ENCODE results near the gene AXL. TPM values are rescaled to one million over a fixed set of nuclear protein-coding genes. Genes with fewer than 3 reads are reported as not detected.
"Not testable (repeated sequence)": the region's sequence is repeated elsewhere in the genome, so short reads cannot be mapped to it uniquely, and the experiment has no call there.

AXL gene
- total RNA-seq, 1 donor from 2014 or later: not detected

DNA sequence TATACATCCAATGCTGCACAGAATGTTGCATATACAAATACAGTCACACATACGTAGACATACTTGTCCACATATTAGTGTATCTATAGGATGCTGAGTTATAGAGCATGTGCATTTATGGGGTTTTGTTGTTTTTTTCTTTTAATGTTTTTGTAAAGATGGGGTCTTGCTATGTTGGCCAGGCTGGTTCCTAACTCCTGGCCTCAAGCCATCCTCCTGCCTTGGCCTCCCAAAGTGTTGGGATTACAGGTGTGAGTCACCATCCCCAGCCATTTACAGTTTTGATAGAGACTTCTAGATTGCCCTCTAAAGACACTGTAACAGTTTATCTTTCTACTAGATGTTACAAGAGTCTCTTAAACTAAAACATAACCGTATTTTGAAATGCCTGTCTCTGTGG is 59.5 kb downstream of the AXL start:
- H3K27me3 Mint-ChIP-seq: no peaks in the 10 kb centered on the region
- intact Hi-C loops (cut with micrococcal nuclease): no loop called here
- no peaks in the 10 kb centered on the region for H3K9me3 Mint-ChIP-seq
- ChIA-PET POLR2A (no interaction called here), CTCF (no interaction called here)
- DNase-seq: no peak
- H3K36me3 Mint-ChIP-seq (ENCODE audit: low read depth): peaks cover 87% of the 10 kb centered on the region
- no peak overlapping the region for H3K27ac Mint-ChIP-seq
- no peaks in the 10 kb centered on the region for H3K4me1 Mint-ChIP-seq
- no peak for ATAC-seq (ENCODE audit: low read depth)
- no peak overlapping the region for H3K4me3 Mint-ChIP-seq
- TF ChIP-seq, protein P1, sequence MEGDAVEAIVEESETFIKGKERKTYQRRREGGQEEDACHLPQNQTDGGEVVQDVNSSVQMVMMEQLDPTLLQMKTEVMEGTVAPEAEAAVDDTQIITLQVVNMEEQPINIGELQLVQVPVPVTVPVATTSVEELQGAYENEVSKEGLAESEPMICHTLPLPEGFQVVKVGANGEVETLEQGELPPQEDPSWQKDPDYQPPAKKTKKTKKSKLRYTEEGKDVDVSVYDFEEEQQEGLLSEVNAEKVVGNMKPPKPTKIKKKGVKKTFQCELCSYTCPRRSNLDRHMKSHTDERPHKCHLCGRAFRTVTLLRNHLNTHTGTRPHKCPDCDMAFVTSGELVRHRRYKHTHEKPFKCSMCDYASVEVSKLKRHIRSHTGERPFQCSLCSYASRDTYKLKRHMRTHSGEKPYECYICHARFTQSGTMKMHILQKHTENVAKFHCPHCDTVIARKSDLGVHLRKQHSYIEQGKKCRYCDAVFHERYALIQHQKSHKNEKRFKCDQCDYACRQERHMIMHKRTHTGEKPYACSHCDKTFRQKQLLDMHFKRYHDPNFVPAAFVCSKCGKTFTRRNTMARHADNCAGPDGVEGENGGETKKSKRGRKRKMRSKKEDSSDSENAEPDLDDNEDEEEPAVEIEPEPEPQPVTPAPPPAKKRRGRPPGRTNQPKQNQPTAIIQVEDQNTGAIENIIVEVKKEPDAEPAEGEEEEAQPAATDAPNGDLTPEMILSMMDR (IDR thresholded peaks at IDR 0.05): no peak

DNA sequence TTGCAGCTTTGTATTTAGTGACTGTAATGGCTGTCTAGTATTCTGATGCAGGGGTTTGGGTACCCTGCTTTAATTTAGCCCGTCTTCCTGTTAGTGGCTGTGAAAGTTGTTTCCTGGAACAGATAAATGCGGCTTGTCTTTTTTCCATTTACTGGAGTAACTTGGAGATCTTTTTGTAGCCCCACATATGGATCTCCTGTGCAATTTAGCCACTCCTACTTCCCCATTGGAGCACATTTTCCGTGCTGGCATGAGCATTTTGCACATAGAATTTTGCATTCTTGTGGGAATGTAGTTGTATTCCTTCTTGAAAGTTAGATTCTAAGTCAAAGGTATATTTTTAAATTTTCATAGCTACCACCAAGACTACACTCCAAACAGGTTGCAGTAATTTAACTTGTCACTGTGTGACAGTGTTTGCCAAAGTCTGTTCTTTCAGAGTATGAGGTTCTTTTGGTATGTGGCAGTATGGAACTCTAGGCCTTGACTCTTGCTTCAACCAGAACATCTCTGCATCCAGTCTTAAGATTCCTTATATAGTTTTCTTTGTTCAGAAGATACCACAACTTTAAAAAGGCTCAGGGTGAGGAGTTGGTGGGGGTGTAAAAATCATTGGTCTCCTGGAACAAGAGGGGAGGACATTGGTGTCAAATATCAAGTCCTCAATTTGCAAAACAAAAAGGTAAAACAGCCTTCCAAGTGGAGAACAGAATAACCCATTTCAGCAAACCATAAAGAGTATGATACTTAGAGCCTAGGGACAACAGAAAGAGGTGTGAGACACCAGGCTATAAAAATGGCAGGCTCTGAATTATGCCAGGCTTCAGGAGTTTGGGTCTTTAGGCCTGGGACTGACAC is 69.9 kb downstream of the AXL start:
- POLR2A ChIA-PET: no interaction called here
- H3K9me3 Mint-ChIP-seq: no peaks in the 10 kb centered on the region
- peaks cover 83% of the 10 kb centered on the region for H3K36me3 Mint-ChIP-seq (ENCODE audit: low read depth)
- no peak overlapping the region for H3K27ac Mint-ChIP-seq
- no peak for DNase-seq
- TF ChIP-seq, protein P1 (IDR thresholded peaks at IDR 0.05): no peak
- no peak for ATAC-seq (ENCODE audit: low read depth)
- H3K4me3 Mint-ChIP-seq: no peak overlapping the region
- intact Hi-C loops (cut with micrococcal nuclease): no loop called here
- CTCF ChIA-PET: interaction anchor here (1.7 kb wide), 1 partner anchor 19 kb away, joined by 3 read pairs; no protein-coding TSS in a partner anchor
- H3K27me3 Mint-ChIP-seq: no peaks in the 10 kb centered on the region
- no peaks in the 10 kb centered on the region for H3K4me1 Mint-ChIP-seq

DNA sequence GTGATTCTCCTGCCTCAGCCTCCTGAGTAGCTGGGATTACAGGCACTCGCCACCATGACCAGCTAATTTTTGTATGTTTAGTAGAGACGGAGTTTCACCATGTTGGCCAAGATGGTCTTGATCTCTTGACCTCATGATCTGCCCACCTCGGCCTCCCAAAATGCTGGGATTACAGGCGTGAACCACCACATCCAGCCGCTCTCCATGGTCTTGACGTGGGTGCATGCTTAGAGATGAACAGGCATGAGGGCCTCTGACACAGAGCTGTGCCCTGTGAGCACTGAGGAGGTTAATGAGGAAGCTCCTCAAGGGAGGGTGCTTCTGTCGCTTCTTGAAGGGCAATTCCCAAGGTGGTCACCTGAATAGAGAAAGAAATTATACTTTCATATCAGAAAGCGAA is 70.8 kb downstream of the AXL start:
- H3K4me3 Mint-ChIP-seq; CTCF ChIA-PET; DNase-seq; H3K9me3 Mint-ChIP-seq; H3K27me3 Mint-ChIP-seq; intact Hi-C loops (cut with micrococcal nuclease); H3K27ac Mint-ChIP-seq; H3K4me1 Mint-ChIP-seq; ATAC-seq (ENCODE audit: low read depth): not testable (repeated sequence)
- H3K36me3 Mint-ChIP-seq (ENCODE audit: low read depth): peaks cover 86% of the 10 kb centered on the region
- POLR2A ChIA-PET: interaction anchor here (0.6 kb wide), 1 partner anchor 53 kb away, joined by 3 read pairs; no protein-coding TSS in a partner anchor

DNA sequence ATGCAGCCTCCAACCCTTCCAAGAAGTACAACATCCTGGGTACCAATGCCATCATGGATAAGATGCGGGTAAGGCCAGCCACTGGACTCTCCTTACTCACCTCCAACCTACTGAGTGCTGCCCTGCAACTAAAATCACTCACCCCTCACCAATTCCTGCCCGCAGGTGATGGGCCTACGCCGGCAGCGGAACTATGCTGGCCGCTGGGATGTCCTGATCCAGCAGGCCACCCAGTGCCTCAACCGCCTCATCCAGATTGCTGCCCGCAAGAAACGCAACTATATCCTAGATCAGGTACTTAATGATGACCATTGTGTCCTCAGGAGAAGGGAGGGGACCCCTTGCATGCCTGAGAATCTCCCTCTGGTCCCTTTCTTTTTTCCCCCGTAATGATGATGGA is 75.4 kb downstream of the AXL start:
- no peak for DNase-seq
- TF ChIP-seq, protein P1 (IDR thresholded peaks at IDR 0.05): no peak
- ATAC-seq (ENCODE audit: low read depth): no peak
- peaks cover 33% of the 10 kb centered on the region for H3K4me1 Mint-ChIP-seq
- intact Hi-C loops (cut with micrococcal nuclease): no loop called here
- no peak overlapping the region for H3K4me3 Mint-ChIP-seq
- CTCF ChIA-PET: no interaction called here
- no peaks in the 10 kb centered on the region for H3K9me3 Mint-ChIP-seq
- POLR2A ChIA-PET: interaction anchor here (1.2 kb wide), 1 partner anchor 69 kb away, joined by 3 read pairs; no protein-coding TSS in a partner anchor
- H3K36me3 Mint-ChIP-seq (ENCODE audit: low read depth): peaks cover 94% of the 10 kb centered on the region
- no peaks in the 10 kb centered on the region for H3K27me3 Mint-ChIP-seq
- H3K27ac Mint-ChIP-seq: no peak overlapping the region

DNA sequence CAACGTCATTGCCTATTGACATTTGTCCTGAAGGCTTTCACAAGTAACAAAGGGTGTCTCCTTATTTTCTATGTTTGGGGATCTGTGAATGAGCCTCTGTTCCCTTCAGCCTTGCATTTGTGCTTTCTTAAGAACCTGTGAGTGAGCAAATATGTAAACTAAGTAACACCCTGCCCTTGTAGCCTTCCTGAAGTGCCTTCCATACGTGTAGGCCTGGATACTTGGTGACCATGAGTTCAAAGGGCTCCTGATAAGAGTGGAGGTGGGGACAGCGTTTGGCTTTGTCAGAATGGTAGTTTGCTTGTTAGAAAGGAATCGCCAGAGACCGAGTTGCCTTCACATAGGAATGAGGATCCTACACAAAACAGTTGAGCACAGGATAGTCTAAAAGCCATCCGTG is 76.5 kb downstream of the AXL start:
- intact Hi-C loops (cut with micrococcal nuclease): no loop called here
- POLR2A ChIA-PET: no interaction called here
- Mint-ChIP-seq H3K9me3 (no peaks in the 10 kb centered on the region), H3K4me1 (peaks cover 44% of the 10 kb centered on the region), H3K4me3 (no peak overlapping the region), H3K27me3 (no peaks in the 10 kb centered on the region), H3K27ac (peak overlapping the region; percentile 13), H3K36me3 (ENCODE audit: low read depth) (peaks cover 95% of the 10 kb centered on the region)
- ATAC-seq (ENCODE audit: low read depth): no peak
- CTCF ChIA-PET: no interaction called here
- TF ChIP-seq, protein P1 (IDR thresholded peaks at IDR 0.05): no peak
- no peak for DNase-seq

All from activated B cell treated with CpG ODN at 0.5 μM for 24 hours (primary cell).